ENCODE results near the gene CHCHD6.

GRCh38 chr3:126773167-126773566, 69.1 kb downstream of the CHCHD6 start:
- no peak for TF ChIP-seq CTCF (IDR thresholded peaks at IDR 0.05; ENCODE audit: insufficient read depth, low read length, poor library complexity, severe bottlenecking)
- TF ChIP-seq EZH2phosphoT487 (conservative IDR thresholded peaks at IDR 0.05; ENCODE audit: low read length): no peak
